ENCODE results near the gene GMDS. TPM values are rescaled to one million over a fixed set of nuclear protein-coding genes. Genes with fewer than 3 reads are reported as not detected.

GMDS gene
- total and polyA plus RNA-seq, 2 donors (not counting 1 experiment from before 2014, with no cell fraction given) = 11.5 to 16.4 TPM

- Histone ChIP-seq H3K4me1 (ENCODE audit: control insufficient read depth in 2 of 2, insufficient read depth in 2 of 2, low read length in 2 of 2) (peaks cover 67 to 80% of the 10 kb centered on the region in 2 donors), H3K4me3 (ENCODE audit: control extremely low read depth in 1 of 5, extremely low read depth in 1 of 5, insufficient read depth in 1 of 5, low read depth in 2 of 5, low read length in 4 of 5) (peak overlapping the region in 3 of 5 experiments; percentile 23 to 60 (median 37)), H4K20me1 (ENCODE audit: control insufficient read depth, insufficient read depth, low read length, poor library complexity, severe bottlenecking) (peaks cover 7% of the 10 kb centered on the region), H2AFZ (ENCODE audit: insufficient read depth, low read depth, low read length, poor library complexity, severe bottlenecking) (peak overlapping the region; percentile 70), H3K4me2 (replicated peaks; ENCODE audit: low read depth, low read length, poor library complexity, severe bottlenecking) (peak overlapping the region; percentile 85), H3K27ac (ENCODE audit: low read length in 2 of 2) (no peak overlapping the region), H3K9ac (ENCODE audit: low read length) (peak overlapping the region; percentile 49), H3K36me3 (replicated peaks in 1 of 2; ENCODE audit: control extremely low read depth in 1 of 2, control insufficient read depth in 1 of 2, extremely low read depth in 1 of 2, insufficient read depth in 2 of 2, low read length in 1 of 2) (no peaks in the 10 kb centered on the region), H3K79me2 (ENCODE audit: control insufficient read depth, insufficient read depth, low read length) (no peaks in the 10 kb centered on the region), H3K27me3 (replicated peaks in 1 of 4; ENCODE audit: control extremely low read depth in 1 of 4, control insufficient read depth in 3 of 4, insufficient read depth in 4 of 4, low read length in 3 of 4) (peaks cover 0 to 78% (median 59%) of the 10 kb centered on the region in 4 experiments), H3K9me3 (ENCODE audit: control extremely low read depth in 1 of 3, control insufficient read depth in 2 of 3, insufficient read depth in 1 of 3, low read length in 2 of 3) (peaks cover 0 to 55% (median 13%) of the 10 kb centered on the region in 3 donors)
- peaks cover 58% of the 10 kb centered on the region for H3K27me3 Mint-ChIP-seq
- H3K4me1 Mint-ChIP-seq = peaks cover 50% of the 10 kb centered on the region
- TF ChIP-seq EZH2 (IDR thresholded peaks at IDR 0.05; ENCODE audit: borderline replicate concordance, insufficient read depth, low read depth, low read length, poor library complexity, severe bottlenecking) = peak; percentile 96
- no peak for TF ChIP-seq CTCF (IDR thresholded peaks at IDR 0.05)
- peak overlapping the region; percentile 56 for H3K27ac Mint-ChIP-seq
- 3% methylated on average over 58 of the region's 58 CpGs for WGBS (ENCODE audit: insufficient coverage)
- peak; percentile 62 for DNase-seq
- POLR2A ChIA-PET = interaction anchor here (0.6 to 0.7 kb wide), 2 partner anchors 10 to 1056 kb away, joined by 3 to 5 read pairs; no protein-coding TSS in a partner anchor
- intact Hi-C loops (cut with micrococcal nuclease) = no loop called here
- CTCF ChIA-PET = interaction anchor here (4.9 kb wide), 1 partner anchor 13 kb away, joined by 29 read pairs; no protein-coding TSS in a partner anchor
- H3K9me3 Mint-ChIP-seq (ENCODE audit: insufficient read depth) = no peaks in the 10 kb centered on the region
- peak; percentile 4 for ATAC-seq (ENCODE audit: low read depth)
- H3K4me3 Mint-ChIP-seq = peak overlapping the region; percentile 74
Observed at GRCh38 chr6:1609041-1609647, 636.3 kb downstream of the GMDS start.
